SU-DHL-6 (cell line): Measurements from ENCODE around the gene SSC5D.

Experiments
- H2AFZ ChIP-seq: fragments of 200-600 bp; sonication (generic); 2 replicates; pipeline ENCODE4 v1.6.1; 2014; ENCODE audit warnings: low read depth, mild to moderate bottlenecking, moderate library complexity, mixed read lengths, antibody characterized with exemption, low read length; ENCODE audit not compliant: severe bottlenecking
- H3F3A ChIP-seq: fragments of 200-600 bp; shearing (Covaris generic); 2 replicates; pipeline ENCODE4 v1.6.0; 2016; ENCODE audit warnings: antibody characterized with exemption, mild to moderate bottlenecking; ENCODE audit not compliant: insufficient read depth
- H3K27ac ChIP-seq: fragments of 200-600 bp; sonication (generic); 2 replicates; pipeline ENCODE4 v1.5.1; 2016; ENCODE audit warnings: low read depth, mild to moderate bottlenecking, low read length, moderate library complexity, mixed read lengths
- H3K27me3 ChIP-seq: fragments of 200-600 bp; sonication (generic), shearing (Covaris generic); 2 replicates; pipeline ENCODE4 v1.6.0; 2014; ENCODE audit warnings: mild to moderate bottlenecking, low read length
- H3K36me3 ChIP-seq: fragments of 200-600 bp; sonication (generic); 2 replicates; pipeline ENCODE4 v1.6.1; 2014; ENCODE audit warnings: mild to moderate bottlenecking, low read length, mixed read lengths
- H3K4me2 ChIP-seq: fragments of 300-600, 200-600 bp; shearing (Covaris generic), sonication (generic); 2 replicates; pipeline ENCODE4 v1.6.0; 2014; ENCODE audit warnings: low read length, low read depth, mild to moderate bottlenecking; ENCODE audit not compliant: poor library complexity, severe bottlenecking
- H3K4me3 ChIP-seq: fragments of 200-600 bp; sonication (generic); 2 replicates; pipeline ENCODE4 v1.5.1; 2014; ENCODE audit warnings: antibody characterized with exemption, low read length, mild to moderate bottlenecking, mixed read lengths; ENCODE audit not compliant: insufficient read depth, poor library complexity, severe bottlenecking
- H3K79me2 ChIP-seq: fragments of 200-600 bp; sonication (generic); 2 replicates; pipeline ENCODE4 v1.6.1; 2014; ENCODE audit warnings: mild to moderate bottlenecking, low read length, moderate library complexity; ENCODE audit not compliant: insufficient read depth
- H3K9ac ChIP-seq: fragments of 200-600 bp; sonication (generic); 2 replicates; pipeline ENCODE4 v1.7.0; 2014; ENCODE audit warnings: mild to moderate bottlenecking, low read length
- H3K9me2 ChIP-seq: fragments of 200-600 bp; sonication (generic); replicated peaks from 2 replicates; pipeline ENCODE4 v1.6.1; 2014; ENCODE audit warnings: low read length; ENCODE audit not compliant: insufficient read depth
- H3K9me3 ChIP-seq: fragments of 200-600 bp; sonication (generic); 2 replicates; pipeline ENCODE4 v1.6.1; 2014; ENCODE audit warnings: low read length, mixed read lengths; ENCODE audit not compliant: insufficient read depth
- H4K20me1 ChIP-seq: fragments of 200-600 bp; sonication (generic); 2 replicates; pipeline ENCODE4 v1.6.1; 2014; ENCODE audit warnings: low read depth, mild to moderate bottlenecking, antibody characterized with exemption, low read length, moderate library complexity, mixed read lengths
- CTCF ChIP-seq: fragments of 200-600 bp; sonication (generic); IDR thresholded peaks from one replicate; pipeline ENCODE4 v1.5.1; 2017; ENCODE audit warnings: antibody characterized with exemption, mild to moderate bottlenecking, low read length, moderate library complexity; ENCODE audit not compliant: insufficient read depth, poor library complexity, severe bottlenecking
- EZH2phosphoT487 ChIP-seq: fragments of 200-600 bp; sonication (generic), shearing (Covaris generic); conservative IDR thresholded peaks from 2 replicates; pipeline ENCODE4 v1.6.1; 2018; ENCODE audit warnings: mild to moderate bottlenecking, antibody characterized with exemption, low read length, moderate library complexity, mixed read lengths

Gene SSC5D

DNA sequence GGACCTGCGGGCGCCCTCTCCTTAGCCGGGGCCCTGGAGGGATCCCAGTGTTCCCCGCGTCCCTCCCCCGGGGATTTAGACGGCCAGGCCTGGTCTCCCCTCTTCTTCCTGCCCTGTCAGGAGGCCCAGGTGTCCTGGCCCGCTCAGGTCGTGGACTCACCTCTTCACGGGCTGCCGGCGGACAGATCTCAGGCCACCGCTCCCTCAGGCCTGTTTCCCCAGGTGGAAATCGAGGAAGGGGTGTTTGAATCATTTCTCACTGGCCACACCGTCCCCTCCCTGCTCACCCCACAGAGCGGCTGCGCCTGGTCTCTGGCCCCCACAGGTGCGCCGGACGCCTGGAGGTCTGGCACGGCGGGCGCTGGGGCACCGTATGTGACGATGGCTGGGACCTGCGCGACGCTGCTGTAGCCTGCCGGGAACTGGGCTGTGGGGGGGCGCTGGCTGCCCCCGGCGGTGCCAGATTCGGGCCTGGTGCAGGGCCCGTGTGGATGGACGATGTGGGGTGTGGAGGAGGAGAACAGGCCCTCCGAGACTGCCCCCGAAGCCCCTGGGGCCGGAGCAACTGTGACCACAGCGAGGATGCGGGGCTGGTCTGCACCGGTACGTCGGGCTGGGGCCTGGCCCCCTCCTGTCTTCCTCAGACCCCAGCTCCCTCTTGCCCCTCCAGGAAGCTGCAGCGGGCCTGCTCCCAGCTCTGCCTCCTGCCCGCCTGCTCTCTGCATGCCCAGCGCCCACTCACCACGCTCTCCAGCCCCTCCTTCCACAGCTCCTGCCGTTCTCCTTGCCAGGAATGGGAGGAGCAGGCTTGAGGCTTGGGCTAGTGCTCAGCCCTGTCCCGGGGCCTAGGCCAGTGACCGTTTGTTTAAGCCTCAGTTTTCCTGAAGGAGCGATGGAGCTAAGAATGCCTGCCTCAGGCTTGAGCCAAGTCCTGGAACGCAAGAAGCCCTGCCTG, 2.5 kb downstream of the SSC5D start:
- Histone ChIP-seq H3K36me3 (no peaks in the 10 kb centered on the region), H3K27ac (no peak overlapping the region), H3K4me2 (no peak overlapping the region), H4K20me1 (no peaks in the 10 kb centered on the region), H3K4me3 (no peak overlapping the region), H3K79me2 (no peaks in the 10 kb centered on the region), H3K9ac (no peak overlapping the region), H2AFZ (no peak overlapping the region), H3F3A (0 out of 2 replicates have a peak, but pooled peaks cover 3% of the 10 kb centered on the region), H3K27me3 (no peaks in the 10 kb centered on the region), H3K9me3 (no peaks in the 10 kb centered on the region), H3K9me2 (no peaks in the 10 kb centered on the region)
- TF ChIP-seq CTCF (no peak), EZH2phosphoT487 (no peak)

DNA sequence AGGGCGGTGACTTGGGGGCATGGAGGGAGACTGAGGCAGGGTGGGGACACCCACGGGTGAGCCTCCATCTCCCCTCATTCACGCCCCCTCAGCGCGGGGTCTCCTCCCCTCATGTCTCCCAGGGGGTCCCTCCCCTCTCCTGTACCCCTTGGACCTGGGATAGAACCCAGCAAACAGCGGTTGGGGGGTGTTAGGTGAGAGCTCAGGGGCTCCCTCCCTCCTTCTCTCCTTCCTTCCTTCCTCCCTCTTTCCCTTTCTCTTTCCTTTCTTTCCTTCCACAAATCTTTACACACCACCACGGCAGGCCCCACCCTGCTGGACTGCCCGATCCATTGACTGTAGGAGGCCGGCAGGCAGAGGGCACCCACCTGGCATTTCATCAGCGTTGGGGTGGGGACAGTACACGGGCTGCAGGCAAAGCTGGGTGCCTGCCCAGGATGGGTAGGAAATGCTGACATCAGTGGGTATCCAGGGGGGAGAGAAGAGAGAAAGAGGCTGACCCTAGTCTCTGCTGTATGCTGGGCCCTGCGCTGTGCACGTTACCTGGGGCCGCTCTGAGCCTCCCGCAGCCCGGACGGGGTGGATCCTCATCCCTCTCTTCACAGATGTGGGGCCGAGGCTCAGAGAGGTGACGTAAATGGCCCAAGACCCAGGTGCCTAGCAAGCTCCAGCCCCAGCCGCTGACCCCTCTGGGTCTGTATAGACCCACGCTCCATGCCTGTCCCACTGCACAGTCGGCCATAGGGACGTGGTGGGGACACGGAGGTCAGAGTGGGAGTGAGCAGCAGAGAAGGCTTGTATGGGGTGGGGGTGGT, 3.5 kb downstream of the SSC5D start:
- no peak for TF ChIP-seq EZH2phosphoT487
- no peak for TF ChIP-seq CTCF
- Histone ChIP-seq H3K27me3 (no peaks in the 10 kb centered on the region), H3K9me2 (no peaks in the 10 kb centered on the region), H2AFZ (no peak overlapping the region), H4K20me1 (no peaks in the 10 kb centered on the region), H3K36me3 (no peaks in the 10 kb centered on the region), H3K4me2 (no peak overlapping the region), H3K79me2 (no peaks in the 10 kb centered on the region), H3K9me3 (no peaks in the 10 kb centered on the region), H3K9ac (no peak overlapping the region), H3K27ac (no peak overlapping the region), H3F3A (0 out of 2 replicates have a peak, but pooled peaks cover 3% of the 10 kb centered on the region), H3K4me3 (no peak overlapping the region)

DNA sequence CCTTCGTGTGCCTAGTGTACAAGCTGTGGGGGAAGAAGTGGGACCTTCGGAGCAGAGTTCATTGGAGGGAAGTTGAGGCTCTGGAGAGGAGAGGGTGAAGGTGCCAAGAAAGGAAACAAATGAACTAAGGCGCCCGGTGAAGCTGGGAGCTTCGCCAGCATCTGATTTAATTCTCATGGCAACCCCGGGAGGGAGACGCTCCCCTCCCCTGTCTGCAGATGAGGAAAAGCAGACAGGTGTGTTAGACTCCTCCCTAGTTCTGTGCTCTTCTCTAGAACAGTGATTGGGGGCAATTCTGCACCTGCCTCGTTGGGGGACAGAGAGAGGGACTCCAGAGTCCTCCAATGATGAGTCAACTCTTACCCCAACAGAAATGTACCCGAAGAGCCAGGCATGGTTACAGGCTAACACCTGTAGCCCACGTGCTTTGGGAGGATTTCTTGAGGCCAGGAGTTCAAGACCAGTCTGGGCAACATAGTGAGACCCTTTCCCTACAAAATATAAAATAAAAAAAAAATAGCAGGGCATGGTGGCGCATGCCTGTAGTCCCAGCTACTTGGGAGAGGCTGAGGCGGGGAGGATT, 4.2 kb downstream of the SSC5D start:
- Histone ChIP-seq H3K9me2 (no peaks in the 10 kb centered on the region), H3K27ac (no peak overlapping the region), H3K4me3 (no peak overlapping the region), H2AFZ (no peak overlapping the region), H3F3A (no peaks in the 10 kb centered on the region), H4K20me1 (no peaks in the 10 kb centered on the region), H3K79me2 (no peaks in the 10 kb centered on the region), H3K27me3 (no peaks in the 10 kb centered on the region), H3K4me2 (no peak overlapping the region), H3K36me3 (no peaks in the 10 kb centered on the region), H3K9me3 (no peaks in the 10 kb centered on the region), H3K9ac (no peak overlapping the region)
- TF ChIP-seq CTCF (no peak), EZH2phosphoT487 (no peak)
